Neural cell (in vitro differentiated cells): ENCODE measurements around the gene PARVG. TPM values are rescaled to one million over a fixed set of nuclear protein-coding genes. Genes with fewer than 3 reads are reported as not detected.

Source experiments
- H2AFZ ChIP-seq: fragments of 200-600, 300-800 bp; sonication (generic), shearing (Covaris generic); 2 replicates; pipeline ENCODE4 v1.6.0; 2014; ENCODE audit warnings: low read depth, mild to moderate bottlenecking, antibody characterized with exemption, low read length, moderate library complexity
- H3F3A ChIP-seq: fragments of 200-600 bp; shearing (Covaris generic); 2 replicates; pipeline ENCODE4 v1.6.1; 2016; ENCODE audit warnings: mild to moderate bottlenecking, moderate library complexity, mixed read lengths, antibody characterized with exemption, low read length; ENCODE audit not compliant: insufficient read depth, poor library complexity, severe bottlenecking
- H3K27ac ChIP-seq: fragments of 200-600, 300-800 bp; sonication (generic), shearing (Covaris generic); 2 replicates; pipeline ENCODE4 v1.5.1; 2014; ENCODE audit warnings: mild to moderate bottlenecking, low read length, moderate library complexity
- H3K27me3 ChIP-seq: fragments of 300-800, 200-600 bp; sonication (generic), shearing (Covaris generic); 2 replicates; pipeline ENCODE4 v1.6.0; 2014; ENCODE audit warnings: mild to moderate bottlenecking, low read depth, low read length, moderate library complexity; ENCODE audit not compliant: insufficient read depth
- H3K36me3 ChIP-seq: fragments of 300-800, 200-600 bp; sonication (generic), shearing (Covaris generic); 2 replicates; pipeline ENCODE4 v1.5.1; 2014; ENCODE audit warnings: mild to moderate bottlenecking, antibody characterized with exemption, low read length, moderate library complexity; ENCODE audit not compliant: insufficient read depth
- H3K4me2 ChIP-seq: fragments of 300-800, 200-600 bp; sonication (generic), shearing (Covaris generic); 2 replicates; pipeline ENCODE4 v1.6.0; 2014; ENCODE audit warnings: mild to moderate bottlenecking, low read length
- H3K4me3 ChIP-seq: fragments of 300-800, 200-600 bp; sonication (generic), shearing (Covaris generic); 2 replicates; pipeline ENCODE4 v1.5.1; 2014; ENCODE audit warnings: mild to moderate bottlenecking, low read length, moderate library complexity
- H3K79me2 ChIP-seq: fragments of 200-600 bp; shearing (Covaris generic); replicated peaks from 2 replicates; pipeline ENCODE4 v1.6.0; 2014; ENCODE audit warnings: mild to moderate bottlenecking, low read length, moderate library complexity; ENCODE audit not compliant: insufficient read depth
- H3K9ac ChIP-seq: fragments of 300-800, 200-600 bp; sonication (generic), shearing (Covaris generic); 2 replicates; pipeline ENCODE4 v1.6.1; 2016; ENCODE audit warnings: mild to moderate bottlenecking, low read length, mixed read lengths
- H3K9me2 ChIP-seq: fragments of 200-600 bp; shearing (Covaris generic); 2 replicates; pipeline ENCODE4 v1.6.1; 2016; ENCODE audit warnings: mild to moderate bottlenecking, low read length, mixed read lengths; ENCODE audit not compliant: insufficient read depth
- H3K9me3 ChIP-seq: fragments of 200-600, 300-800 bp; sonication (generic), shearing (Covaris generic); 2 replicates; pipeline ENCODE4 v1.6.1; 2016; ENCODE audit warnings: mild to moderate bottlenecking, mixed run types, low read length, moderate library complexity, mixed read lengths
- H4K20me1 ChIP-seq: fragments of 200-600 bp; shearing (Covaris generic); 2 replicates; pipeline ENCODE4 v1.6.1; 2016; ENCODE audit warnings: mild to moderate bottlenecking, mixed run types; ENCODE audit not compliant: insufficient read depth
- EP300 ChIP-seq: fragments of 450-650 bp; conservative IDR thresholded peaks from 2 replicates; pipeline ENCODE4 v1.6.1; 2014; ENCODE audit warnings: antibody characterized with exemption, mild to moderate bottlenecking, moderate library complexity; ENCODE audit not compliant: poor library complexity, severe bottlenecking
- EZH2 ChIP-seq: fragments of 200-600, 300-800 bp; shearing (Covaris generic), sonication (generic); IDR thresholded peaks from 2 replicates; pipeline ENCODE4 v1.6.1; 2014; ENCODE audit warnings: antibody characterized with exemption, low read length, borderline replicate concordance, mild to moderate bottlenecking; ENCODE audit not compliant: insufficient read depth, poor library complexity, severe bottlenecking
- MXI1 ChIP-seq: fragments of 450-650 bp; conservative IDR thresholded peaks from 2 replicates; pipeline ENCODE4 v1.6.1; 2014; ENCODE audit warnings: antibody characterized with exemption, mild to moderate bottlenecking; ENCODE audit not compliant: poor library complexity, severe bottlenecking
- POLR2AphosphoS5 ChIP-seq: IDR thresholded peaks from 2 replicates; pipeline ENCODE4 v1.6.1; 2012
- RAD21 ChIP-seq: fragments of 450-650 bp; conservative IDR thresholded peaks from 2 replicates; pipeline ENCODE4 v1.6.1; 2014; ENCODE audit warnings: antibody characterized with exemption, mild to moderate bottlenecking, moderate library complexity
- SMC3 ChIP-seq: fragments of 450-650 bp; conservative IDR thresholded peaks from 2 replicates; pipeline ENCODE4 v1.6.1; 2014; ENCODE audit warnings: antibody characterized with exemption, mild to moderate bottlenecking, moderate library complexity; ENCODE audit not compliant: poor library complexity
- TAF1 ChIP-seq: IDR thresholded peaks from 2 replicates; pipeline ENCODE4 v1.6.1; 2012; ENCODE audit warnings: low read depth
- polyA plus RNA-seq: library from polyadenylated mRNA; depleted of rRNA; stranded (reverse); fragments of >200 nt; gene quantifications from 2 replicates; pipeline ENCODE4 v1.2.3, GENCODE V29; 2014
- TF ChIP-seq, protein P1 (sequence below): IDR thresholded peaks from 2 replicates; pipeline ENCODE4 v1.6.1; 2012; ENCODE audit warnings: borderline replicate concordance
- TF ChIP-seq, protein P2 (sequence below): fragments of 450-650 bp; IDR thresholded peaks from 2 replicates; pipeline ENCODE4 v1.5.1; 2014; ENCODE audit warnings: antibody characterized with exemption, mild to moderate bottlenecking, moderate library complexity; ENCODE audit not compliant: poor library complexity, severe bottlenecking

PARVG gene
- polyA plus RNA-seq, 1 donor from 2014 or later, result not detected

DNA sequence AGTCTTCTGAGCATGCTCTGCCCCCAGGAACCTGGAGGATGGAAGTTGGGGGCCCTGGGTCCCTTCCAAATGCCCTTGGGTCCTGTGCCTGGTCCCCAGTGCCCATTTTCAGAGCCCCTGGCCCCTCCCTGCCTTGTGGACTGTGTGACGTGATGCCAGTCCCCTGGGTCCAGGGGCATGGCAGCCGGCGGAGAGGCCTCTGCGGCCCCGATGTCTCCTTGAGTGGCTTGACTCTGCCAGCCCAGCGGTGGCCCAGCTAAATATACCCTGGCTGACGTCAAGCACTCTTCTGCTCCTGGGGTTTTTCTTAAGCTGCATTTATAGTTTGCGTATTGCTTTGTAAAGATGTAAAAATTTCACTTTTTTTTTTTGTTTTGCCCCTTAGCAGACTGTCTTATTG, 35.2 kb upstream of the PARVG start:
- Histone ChIP-seq H3K4me2 (no peak overlapping the region), H3K9me2 (no peaks in the 10 kb centered on the region), H3F3A (no peaks in the 10 kb centered on the region), H3K36me3 (no peaks in the 10 kb centered on the region), H3K27ac (peak overlapping the region; percentile 37), H3K79me2 (no peaks in the 10 kb centered on the region), H2AFZ (no peak overlapping the region), H3K9ac (no peak overlapping the region), H3K9me3 (no peaks in the 10 kb centered on the region), H3K27me3 (no peaks in the 10 kb centered on the region), H4K20me1 (no peaks in the 10 kb centered on the region), H3K4me3 (no peak overlapping the region)
- TF ChIP-seq POLR2AphosphoS5 (no peak), SMC3 (no peak)

DNA sequence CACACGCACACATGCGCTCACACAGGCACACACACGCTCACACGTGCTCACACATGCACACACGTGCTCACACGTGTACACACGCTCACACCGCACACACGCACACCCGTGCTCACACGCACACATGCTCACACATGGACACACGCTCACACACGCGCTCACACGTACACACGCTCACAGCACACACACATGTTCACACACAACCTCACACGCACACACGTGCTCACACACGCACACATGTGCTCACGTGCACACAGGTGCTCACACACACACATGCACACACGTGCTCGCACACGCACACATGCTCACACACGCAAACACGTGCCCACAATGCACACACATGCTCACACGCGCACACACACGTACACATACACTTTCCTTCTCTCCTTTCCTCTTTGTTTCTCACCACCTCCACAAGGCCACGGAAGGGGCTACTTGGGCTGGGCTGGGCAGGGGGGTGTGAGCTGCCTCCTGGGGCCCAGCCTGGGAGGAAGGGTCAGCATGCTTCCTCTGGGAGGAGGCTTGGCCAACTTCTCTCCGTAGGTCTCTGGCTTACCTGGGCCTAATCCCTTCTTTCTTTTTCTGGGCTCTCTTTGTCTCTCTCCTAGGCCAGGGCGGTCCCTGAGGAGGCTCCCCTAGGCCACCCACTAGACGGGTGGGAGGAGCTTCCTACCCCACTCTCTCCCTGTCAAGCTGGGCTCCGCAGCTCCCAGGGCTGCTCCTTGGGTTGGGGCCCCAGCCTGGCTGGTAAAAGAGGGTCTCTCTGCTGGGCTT, 34.5 kb upstream of the PARVG start:
- Histone ChIP-seq H3K9me2 (no peaks in the 10 kb centered on the region), H4K20me1 (no peaks in the 10 kb centered on the region), H3K4me3 (no peak overlapping the region), H3F3A (no peaks in the 10 kb centered on the region), H3K4me2 (no peak overlapping the region), H3K27ac (peak overlapping the region; percentile 37), H3K27me3 (no peaks in the 10 kb centered on the region), H2AFZ (no peak overlapping the region), H3K79me2 (no peaks in the 10 kb centered on the region), H3K36me3 (no peaks in the 10 kb centered on the region), H3K9ac (no peak overlapping the region), H3K9me3 (no peaks in the 10 kb centered on the region)
- TF ChIP-seq POLR2AphosphoS5 (no peak), RAD21 (no peak), EZH2 (no peak), EP300 (no peak)
- TF ChIP-seq, protein P1, sequence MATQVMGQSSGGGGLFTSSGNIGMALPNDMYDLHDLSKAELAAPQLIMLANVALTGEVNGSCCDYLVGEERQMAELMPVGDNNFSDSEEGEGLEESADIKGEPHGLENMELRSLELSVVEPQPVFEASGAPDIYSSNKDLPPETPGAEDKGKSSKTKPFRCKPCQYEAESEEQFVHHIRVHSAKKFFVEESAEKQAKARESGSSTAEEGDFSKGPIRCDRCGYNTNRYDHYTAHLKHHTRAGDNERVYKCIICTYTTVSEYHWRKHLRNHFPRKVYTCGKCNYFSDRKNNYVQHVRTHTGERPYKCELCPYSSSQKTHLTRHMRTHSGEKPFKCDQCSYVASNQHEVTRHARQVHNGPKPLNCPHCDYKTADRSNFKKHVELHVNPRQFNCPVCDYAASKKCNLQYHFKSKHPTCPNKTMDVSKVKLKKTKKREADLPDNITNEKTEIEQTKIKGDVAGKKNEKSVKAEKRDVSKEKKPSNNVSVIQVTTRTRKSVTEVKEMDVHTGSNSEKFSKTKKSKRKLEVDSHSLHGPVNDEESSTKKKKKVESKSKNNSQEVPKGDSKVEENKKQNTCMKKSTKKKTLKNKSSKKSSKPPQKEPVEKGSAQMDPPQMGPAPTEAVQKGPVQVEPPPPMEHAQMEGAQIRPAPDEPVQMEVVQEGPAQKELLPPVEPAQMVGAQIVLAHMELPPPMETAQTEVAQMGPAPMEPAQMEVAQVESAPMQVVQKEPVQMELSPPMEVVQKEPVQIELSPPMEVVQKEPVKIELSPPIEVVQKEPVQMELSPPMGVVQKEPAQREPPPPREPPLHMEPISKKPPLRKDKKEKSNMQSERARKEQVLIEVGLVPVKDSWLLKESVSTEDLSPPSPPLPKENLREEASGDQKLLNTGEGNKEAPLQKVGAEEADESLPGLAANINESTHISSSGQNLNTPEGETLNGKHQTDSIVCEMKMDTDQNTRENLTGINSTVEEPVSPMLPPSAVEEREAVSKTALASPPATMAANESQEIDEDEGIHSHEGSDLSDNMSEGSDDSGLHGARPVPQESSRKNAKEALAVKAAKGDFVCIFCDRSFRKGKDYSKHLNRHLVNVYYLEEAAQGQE, result no peak

DNA sequence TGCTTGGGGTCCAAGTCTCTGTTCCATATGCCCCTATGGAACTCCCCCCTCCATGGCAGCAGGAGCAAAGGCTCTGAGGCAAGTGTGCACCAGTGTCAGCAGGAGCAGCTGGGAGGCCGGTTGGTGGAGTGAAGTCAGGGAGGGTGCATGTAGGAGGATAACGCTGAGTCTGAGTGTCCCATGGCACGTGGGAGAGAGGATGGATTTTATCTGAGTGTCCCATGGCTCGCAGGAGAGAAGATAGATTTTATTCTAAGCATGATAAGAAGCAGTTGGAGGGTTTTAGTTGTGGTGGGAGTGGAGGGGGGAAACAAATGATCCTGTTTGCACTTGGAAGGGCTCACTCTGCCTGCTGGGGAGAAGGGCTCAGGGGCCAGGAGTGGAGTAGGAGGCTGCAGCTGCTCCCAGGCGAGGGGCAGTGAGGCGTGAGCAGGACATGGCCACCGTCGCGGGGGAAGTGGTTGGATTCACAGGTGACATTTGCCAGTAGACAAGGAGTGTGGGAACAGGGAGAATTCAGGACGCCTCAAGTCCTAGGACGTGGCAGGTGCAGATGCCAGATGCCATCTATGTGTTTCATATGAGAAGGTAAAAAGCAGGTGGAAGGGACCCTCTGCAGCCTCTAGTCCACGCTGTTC, 33.6 kb upstream of the PARVG start:
- Histone ChIP-seq H4K20me1 (no peaks in the 10 kb centered on the region), H3K4me2 (no peak overlapping the region), H3K27me3 (no peaks in the 10 kb centered on the region), H3K27ac (peak overlapping the region; percentile 34), H3K36me3 (no peaks in the 10 kb centered on the region), H2AFZ (no peak overlapping the region), H3K9ac (peak overlapping the region; percentile 51), H3F3A (no peaks in the 10 kb centered on the region), H3K79me2 (no peaks in the 10 kb centered on the region), H3K9me3 (no peaks in the 10 kb centered on the region), H3K4me3 (no peak overlapping the region), H3K9me2 (no peaks in the 10 kb centered on the region)
- TF ChIP-seq EP300 (no peak), MXI1 (no peak), SMC3 (no peak), EZH2 (no peak), RAD21 (no peak), TAF1 (no peak), POLR2AphosphoS5 (no peak)
- TF ChIP-seq, protein P1, result no peak
- TF ChIP-seq, protein P2, sequence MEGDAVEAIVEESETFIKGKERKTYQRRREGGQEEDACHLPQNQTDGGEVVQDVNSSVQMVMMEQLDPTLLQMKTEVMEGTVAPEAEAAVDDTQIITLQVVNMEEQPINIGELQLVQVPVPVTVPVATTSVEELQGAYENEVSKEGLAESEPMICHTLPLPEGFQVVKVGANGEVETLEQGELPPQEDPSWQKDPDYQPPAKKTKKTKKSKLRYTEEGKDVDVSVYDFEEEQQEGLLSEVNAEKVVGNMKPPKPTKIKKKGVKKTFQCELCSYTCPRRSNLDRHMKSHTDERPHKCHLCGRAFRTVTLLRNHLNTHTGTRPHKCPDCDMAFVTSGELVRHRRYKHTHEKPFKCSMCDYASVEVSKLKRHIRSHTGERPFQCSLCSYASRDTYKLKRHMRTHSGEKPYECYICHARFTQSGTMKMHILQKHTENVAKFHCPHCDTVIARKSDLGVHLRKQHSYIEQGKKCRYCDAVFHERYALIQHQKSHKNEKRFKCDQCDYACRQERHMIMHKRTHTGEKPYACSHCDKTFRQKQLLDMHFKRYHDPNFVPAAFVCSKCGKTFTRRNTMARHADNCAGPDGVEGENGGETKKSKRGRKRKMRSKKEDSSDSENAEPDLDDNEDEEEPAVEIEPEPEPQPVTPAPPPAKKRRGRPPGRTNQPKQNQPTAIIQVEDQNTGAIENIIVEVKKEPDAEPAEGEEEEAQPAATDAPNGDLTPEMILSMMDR, result no peak
